ENCODE data around the gene LAMB4.

- no peak for TF ChIP-seq POLR2A (IDR thresholded peaks at IDR 0.05; ENCODE audit: low read depth, low read length)
- no peak for TF ChIP-seq TAF1 (IDR thresholded peaks at IDR 0.05; ENCODE audit: borderline replicate concordance, low read depth, low read length)
- TF ChIP-seq POLR2AphosphoS5 (IDR thresholded peaks at IDR 0.05; ENCODE audit: low read depth, low read length), result no peak
Observed at GRCh38 chr7:108136191-108136688, 6.1 kb upstream of the LAMB4 start.
